HEK293 (cell line): Measurements from ENCODE around the gene KRTAP12-1.

Experiments used
- HOXD13 ChIP-seq: sonication (generic); formaldehyde crosslinking; IDR thresholded peaks from 2 replicates; pipeline ENCODE4 v1.8.0; 2022; ENCODE audit warnings: missing genetic modification reagents, borderline replicate concordance
- SETDB1 ChIP-seq: IDR thresholded peaks from one replicate; pipeline ENCODE4 v1.6.1; 2017; ENCODE audit warnings: mild to moderate bottlenecking, low read length, moderate library complexity, mixed read lengths; ENCODE audit not compliant: insufficient read length
- ZFP41 ChIP-seq: fragments of 450-650 bp; formaldehyde crosslinking; IDR thresholded peaks from 2 replicates; pipeline ENCODE4 v1.5.1; 2016; ENCODE audit warnings: missing biosample characterization, missing genetic modification characterization, borderline replicate concordance
- ZNF37A ChIP-seq: fragments of 450-650 bp; IDR thresholded peaks from 2 replicates; pipeline ENCODE4 v1.5.1; 2018; ENCODE audit warnings: missing biosample characterization, missing genetic modification characterization
- ZNF544 ChIP-seq: fragments of 450-650 bp; formaldehyde crosslinking; IDR thresholded peaks from 2 replicates; pipeline ENCODE4 v1.5.0; 2017; ENCODE audit warnings: missing biosample characterization, missing genetic modification characterization
- TF ChIP-seq, protein P1 (sequence below): fragments of 450-650 bp; formaldehyde crosslinking; IDR thresholded peaks from 2 replicates; pipeline ENCODE4 v1.5.1; 2016; ENCODE audit warnings: missing biosample characterization, missing genetic modification characterization
- TF ChIP-seq, protein P2 (sequence below): fragments of 450-650 bp; formaldehyde crosslinking; IDR thresholded peaks from 2 replicates; pipeline ENCODE4 v1.5.1; 2016; ENCODE audit warnings: missing biosample characterization, missing genetic modification characterization, low read depth
- TF ChIP-seq, protein P3 (sequence below): fragments of 450-650 bp; formaldehyde crosslinking; IDR thresholded peaks from 2 replicates; pipeline ENCODE4 v1.5.1; 2017; ENCODE audit warnings: missing biosample characterization, mild to moderate bottlenecking, missing genetic modification characterization, moderate library complexity
- TF ChIP-seq, protein P4 (sequence below): fragments of 450-650 bp; formaldehyde crosslinking; IDR thresholded peaks from 2 replicates; pipeline ENCODE4 v1.5.1; 2016; ENCODE audit warnings: missing biosample characterization, missing genetic modification characterization

GRCh38 chr21:44695184-44695583 is 13.2 kb upstream of the KRTAP12-1 start:
- TF ChIP-seq ZNF37A (tag by site-specific recombination) (no peak), HOXD13 (no peak), ZNF544 (tag by site-specific recombination) (no peak), ZFP41 (tag by site-specific recombination) (no peak), SETDB1 (no peak)
- TF ChIP-seq, protein P1, sequence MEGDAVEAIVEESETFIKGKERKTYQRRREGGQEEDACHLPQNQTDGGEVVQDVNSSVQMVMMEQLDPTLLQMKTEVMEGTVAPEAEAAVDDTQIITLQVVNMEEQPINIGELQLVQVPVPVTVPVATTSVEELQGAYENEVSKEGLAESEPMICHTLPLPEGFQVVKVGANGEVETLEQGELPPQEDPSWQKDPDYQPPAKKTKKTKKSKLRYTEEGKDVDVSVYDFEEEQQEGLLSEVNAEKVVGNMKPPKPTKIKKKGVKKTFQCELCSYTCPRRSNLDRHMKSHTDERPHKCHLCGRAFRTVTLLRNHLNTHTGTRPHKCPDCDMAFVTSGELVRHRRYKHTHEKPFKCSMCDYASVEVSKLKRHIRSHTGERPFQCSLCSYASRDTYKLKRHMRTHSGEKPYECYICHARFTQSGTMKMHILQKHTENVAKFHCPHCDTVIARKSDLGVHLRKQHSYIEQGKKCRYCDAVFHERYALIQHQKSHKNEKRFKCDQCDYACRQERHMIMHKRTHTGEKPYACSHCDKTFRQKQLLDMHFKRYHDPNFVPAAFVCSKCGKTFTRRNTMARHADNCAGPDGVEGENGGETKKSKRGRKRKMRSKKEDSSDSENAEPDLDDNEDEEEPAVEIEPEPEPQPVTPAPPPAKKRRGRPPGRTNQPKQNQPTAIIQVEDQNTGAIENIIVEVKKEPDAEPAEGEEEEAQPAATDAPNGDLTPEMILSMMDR (tag by site-specific recombination), result no peak
- TF ChIP-seq, protein P2, sequence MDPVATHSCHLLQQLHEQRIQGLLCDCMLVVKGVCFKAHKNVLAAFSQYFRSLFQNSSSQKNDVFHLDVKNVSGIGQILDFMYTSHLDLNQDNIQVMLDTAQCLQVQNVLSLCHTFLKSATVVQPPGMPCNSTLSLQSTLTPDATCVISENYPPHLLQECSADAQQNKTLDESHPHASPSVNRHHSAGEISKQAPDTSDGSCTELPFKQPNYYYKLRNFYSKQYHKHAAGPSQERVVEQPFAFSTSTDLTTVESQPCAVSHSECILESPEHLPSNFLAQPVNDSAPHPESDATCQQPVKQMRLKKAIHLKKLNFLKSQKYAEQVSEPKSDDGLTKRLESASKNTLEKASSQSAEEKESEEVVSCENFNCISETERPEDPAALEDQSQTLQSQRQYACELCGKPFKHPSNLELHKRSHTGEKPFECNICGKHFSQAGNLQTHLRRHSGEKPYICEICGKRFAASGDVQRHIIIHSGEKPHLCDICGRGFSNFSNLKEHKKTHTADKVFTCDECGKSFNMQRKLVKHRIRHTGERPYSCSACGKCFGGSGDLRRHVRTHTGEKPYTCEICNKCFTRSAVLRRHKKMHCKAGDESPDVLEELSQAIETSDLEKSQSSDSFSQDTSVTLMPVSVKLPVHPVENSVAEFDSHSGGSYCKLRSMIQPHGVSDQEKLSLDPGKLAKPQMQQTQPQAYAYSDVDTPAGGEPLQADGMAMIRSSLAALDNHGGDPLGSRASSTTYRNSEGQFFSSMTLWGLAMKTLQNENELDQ, result no peak
- TF ChIP-seq, protein P3, sequence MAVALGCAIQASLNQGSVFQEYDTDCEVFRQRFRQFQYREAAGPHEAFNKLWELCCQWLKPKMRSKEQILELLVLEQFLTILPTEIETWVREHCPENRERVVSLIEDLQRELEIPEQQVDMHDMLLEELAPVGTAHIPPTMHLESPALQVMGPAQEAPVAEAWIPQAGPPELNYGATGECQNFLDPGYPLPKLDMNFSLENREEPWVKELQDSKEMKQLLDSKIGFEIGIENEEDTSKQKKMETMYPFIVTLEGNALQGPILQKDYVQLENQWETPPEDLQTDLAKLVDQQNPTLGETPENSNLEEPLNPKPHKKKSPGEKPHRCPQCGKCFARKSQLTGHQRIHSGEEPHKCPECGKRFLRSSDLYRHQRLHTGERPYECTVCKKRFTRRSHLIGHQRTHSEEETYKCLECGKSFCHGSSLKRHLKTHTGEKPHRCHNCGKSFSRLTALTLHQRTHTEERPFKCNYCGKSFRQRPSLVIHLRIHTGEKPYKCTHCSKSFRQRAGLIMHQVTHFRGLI (tag by site-specific recombination), result no peak
- TF ChIP-seq, protein P4, sequence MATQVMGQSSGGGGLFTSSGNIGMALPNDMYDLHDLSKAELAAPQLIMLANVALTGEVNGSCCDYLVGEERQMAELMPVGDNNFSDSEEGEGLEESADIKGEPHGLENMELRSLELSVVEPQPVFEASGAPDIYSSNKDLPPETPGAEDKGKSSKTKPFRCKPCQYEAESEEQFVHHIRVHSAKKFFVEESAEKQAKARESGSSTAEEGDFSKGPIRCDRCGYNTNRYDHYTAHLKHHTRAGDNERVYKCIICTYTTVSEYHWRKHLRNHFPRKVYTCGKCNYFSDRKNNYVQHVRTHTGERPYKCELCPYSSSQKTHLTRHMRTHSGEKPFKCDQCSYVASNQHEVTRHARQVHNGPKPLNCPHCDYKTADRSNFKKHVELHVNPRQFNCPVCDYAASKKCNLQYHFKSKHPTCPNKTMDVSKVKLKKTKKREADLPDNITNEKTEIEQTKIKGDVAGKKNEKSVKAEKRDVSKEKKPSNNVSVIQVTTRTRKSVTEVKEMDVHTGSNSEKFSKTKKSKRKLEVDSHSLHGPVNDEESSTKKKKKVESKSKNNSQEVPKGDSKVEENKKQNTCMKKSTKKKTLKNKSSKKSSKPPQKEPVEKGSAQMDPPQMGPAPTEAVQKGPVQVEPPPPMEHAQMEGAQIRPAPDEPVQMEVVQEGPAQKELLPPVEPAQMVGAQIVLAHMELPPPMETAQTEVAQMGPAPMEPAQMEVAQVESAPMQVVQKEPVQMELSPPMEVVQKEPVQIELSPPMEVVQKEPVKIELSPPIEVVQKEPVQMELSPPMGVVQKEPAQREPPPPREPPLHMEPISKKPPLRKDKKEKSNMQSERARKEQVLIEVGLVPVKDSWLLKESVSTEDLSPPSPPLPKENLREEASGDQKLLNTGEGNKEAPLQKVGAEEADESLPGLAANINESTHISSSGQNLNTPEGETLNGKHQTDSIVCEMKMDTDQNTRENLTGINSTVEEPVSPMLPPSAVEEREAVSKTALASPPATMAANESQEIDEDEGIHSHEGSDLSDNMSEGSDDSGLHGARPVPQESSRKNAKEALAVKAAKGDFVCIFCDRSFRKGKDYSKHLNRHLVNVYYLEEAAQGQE (tag by site-specific recombination), result no peak
